Calu3 (cell line): Measurements from ENCODE around the gene DMRT3. TPM values are rescaled to one million over a fixed set of nuclear protein-coding genes. Genes with fewer than 3 reads are reported as not detected.

Source experiments
- BruUV-seq: library from RNA; stranded (reverse); fragments of 400-500 nt; replicated peaks from 2 replicates; lab custom pipeline; 2021; lab: Mats Ljungman, UMichigan
- CTCF ChIA-PET: fragments of 300-600 bp; sonication (Branson Sonifier 250); formaldehyde crosslinking; loops from one replicate; lab custom pipeline; 2022; ENCODE audit warnings: antibody characterized with exemption; lab: Charles Lee
- DNase-seq: peaks from one replicate; pipeline ENCODE4 v3.0.0; 2022
- H3K27ac Mint-ChIP-seq: one replicate; pipeline ENCODE4 v1.8.0; 2022; ENCODE audit warnings: mixed read lengths; ENCODE audit not compliant: unreplicated experiment
- H3K27me3 Mint-ChIP-seq: one replicate; pipeline ENCODE4 v1.8.0; 2022; ENCODE audit warnings: mixed read lengths; ENCODE audit not compliant: unreplicated experiment
- H3K36me3 Mint-ChIP-seq: one replicate; pipeline ENCODE4 v1.8.0; 2022; ENCODE audit warnings: mild to moderate bottlenecking, moderate library complexity, mixed read lengths; ENCODE audit not compliant: insufficient read depth, unreplicated experiment
- H3K4me1 Mint-ChIP-seq: one replicate; pipeline ENCODE4 v1.8.0; 2022; ENCODE audit warnings: mild to moderate bottlenecking, low read depth, mixed read lengths; ENCODE audit not compliant: unreplicated experiment
- H3K4me3 Mint-ChIP-seq: one replicate; pipeline ENCODE4 v1.8.0; 2022; ENCODE audit warnings: mild to moderate bottlenecking, low read depth, moderate library complexity, mixed read lengths; ENCODE audit not compliant: unreplicated experiment
- H3K9me3 Mint-ChIP-seq: one replicate; pipeline ENCODE4 v1.8.0; 2022; ENCODE audit warnings: low read depth, mixed read lengths; ENCODE audit not compliant: unreplicated experiment
- CTCF ChIP-seq: fragments of 200-600 bp; IDR thresholded peaks from one replicate; pipeline ENCODE4 v1.8.0; 2022; ENCODE audit warnings: antibody characterized with exemption; ENCODE audit not compliant: unreplicated experiment
- intact Hi-C: fragments of 100-400 bp; cut with micrococcal nuclease; formaldehyde crosslinking; loops from one replicate; pipeline ENCODE4 v1.10.0; 2022; ENCODE audit not compliant: unreplicated experiment
- total RNA-seq: library from RNA; stranded (reverse); gene quantifications from 2 replicates; pipeline ENCODE4 v1.2.3, GENCODE V29; 2022

DMRT3 gene
- total RNA-seq, 1 experiment from 2014 or later = not detected

GRCh38 chr9:933356-933755 lies 43.1 kb upstream of the DMRT3 start:
- Mint-ChIP-seq H3K4me3 (no peak overlapping the region), H3K27ac (no peak overlapping the region), H3K36me3 (no peaks in the 10 kb centered on the region), H3K27me3 (no peaks in the 10 kb centered on the region), H3K9me3 (peaks cover 2% of the 10 kb centered on the region), H3K4me1 (no peaks in the 10 kb centered on the region)
- intact Hi-C loops = no loop called here
- DNase-seq = no peak
- CTCF ChIA-PET = interaction anchor here (1.2 kb wide), 1 partner anchor 8 kb away, joined by 3 read pairs; no protein-coding TSS in a partner anchor
- TF ChIP-seq CTCF = no peak
- BruUV-seq = no TSS peak

GRCh38 chr9:935348-935965 lies 41.0 kb upstream of the DMRT3 start:
- H3K4me3 Mint-ChIP-seq = no peak overlapping the region
- CTCF ChIA-PET = no interaction called here
- H3K4me1 Mint-ChIP-seq = no peaks in the 10 kb centered on the region

GRCh38 chr9:942805-943580 lies 33.5 kb upstream of the DMRT3 start:
- Mint-ChIP-seq H3K27ac (no peak overlapping the region), H3K4me1 (no peaks in the 10 kb centered on the region), H3K4me3 (no peak overlapping the region), H3K36me3 (no peaks in the 10 kb centered on the region), H3K27me3 (peaks cover 16% of the 10 kb centered on the region), H3K9me3 (peaks cover 4% of the 10 kb centered on the region)
- intact Hi-C loops = no loop called here
- no peak for DNase-seq
- CTCF ChIA-PET = no interaction called here
- no TSS peak for BruUV-seq
- TF ChIP-seq CTCF = no peak

More at GRCh38 chr9:935348-935965, 41.0 kb upstream of the DMRT3 start:
- TF ChIP-seq CTCF = no peak
- BruUV-seq = no TSS peak
- Mint-ChIP-seq H3K27ac (no peak overlapping the region), H3K9me3 (peaks cover 6% of the 10 kb centered on the region), H3K36me3 (no peaks in the 10 kb centered on the region), H3K27me3 (no peaks in the 10 kb centered on the region)
- intact Hi-C loops = no loop called here
- no peak for DNase-seq

- no peak overlapping the region for H3K4me3 Mint-ChIP-seq
- no peaks in the 10 kb centered on the region for H3K4me1 Mint-ChIP-seq
- H3K27ac Mint-ChIP-seq = no peak overlapping the region
- H3K36me3 Mint-ChIP-seq = no peaks in the 10 kb centered on the region
- TF ChIP-seq CTCF = no peak
- CTCF ChIA-PET = interaction anchor here (1.2 kb wide), 1 partner anchor 19 kb away, joined by 4 read pairs; no protein-coding TSS in a partner anchor
- H3K27me3 Mint-ChIP-seq = peaks cover 19% of the 10 kb centered on the region
- DNase-seq = no peak
- no peaks in the 10 kb centered on the region for H3K9me3 Mint-ChIP-seq
- no TSS peak for BruUV-seq
- intact Hi-C loops = no loop called here
Measured at GRCh38 chr9:947985-948384, 28.5 kb upstream of the DMRT3 start.
